IMR-90 (cell line): ENCODE measurements around the gene SMIM24. TPM values are rescaled to one million over a fixed set of nuclear protein-coding genes. Genes with fewer than 3 reads are reported as not detected.
A peak's percentile ranks its signal among the peaks of the same experiment; 100 is the strongest.

Experiments
- ATAC-seq: fragments of 200-7000 bp; cut with Tn5 transposase; 2 replicates; pipeline ENCODE4 v1.9.1; 2020; ENCODE audit warnings: low read depth, mild to moderate bottlenecking, moderate library complexity
- BruUV-seq: library from RNA; stranded (reverse); fragments of 400-500 nt; replicated peaks from 2 replicates; lab custom pipeline; 2021; lab: Mats Ljungman, UMichigan
- CTCF ChIA-PET: fragments of 300-600 bp; formaldehyde crosslinking; extraction: SDS; loops from one replicate; lab custom pipeline; 2021; ENCODE audit warnings: antibody characterized with exemption; lab: Yijun Ruan, JAX
- POLR2A ChIA-PET: fragments of 300-600 bp; sonication (Branson Sonifier 250); formaldehyde crosslinking; loops from one replicate; lab custom pipeline; 2022; ENCODE audit warnings: antibody characterized with exemption; ENCODE audit not compliant: unreplicated experiment; lab: Charles Lee
- DNase-seq: peaks from one replicate; pipeline ENCODE4 v3.0.0; 2013
- H2AFZ ChIP-seq: replicated peaks from 2 replicates; pipeline ENCODE3; 2013; ENCODE audit warnings: low read length, mild to moderate bottlenecking; ENCODE audit not compliant: poor library complexity
- H2AK5ac ChIP-seq: 2 replicates; pipeline ENCODE4 v1.6.1; 2013; ENCODE audit warnings: low read depth, low read length, inconsistent platforms
- H2AK9ac ChIP-seq: replicated peaks from 2 replicates; pipeline ENCODE3; 2013; ENCODE audit warnings: mild to moderate bottlenecking, low read depth, low read length, moderate library complexity; ENCODE audit not compliant: poor library complexity
- H2BK120ac ChIP-seq: 2 replicates; pipeline ENCODE4 v1.6.1; 2013; ENCODE audit warnings: low read depth, low read length, inconsistent platforms
- H2BK15ac ChIP-seq: 3 replicates; pipeline ENCODE4 v1.6.1; 2013; ENCODE audit warnings: low read depth, low read length, inconsistent platforms
- H2BK20ac ChIP-seq: 2 replicates; pipeline ENCODE4 v1.6.1; 2013; ENCODE audit warnings: low read depth, mild to moderate bottlenecking, inconsistent platforms, low read length, moderate library complexity
- H2BK5ac ChIP-seq: 2 replicates; pipeline ENCODE4 v1.6.1; 2013; ENCODE audit warnings: mild to moderate bottlenecking, low read depth, low read length, inconsistent platforms; ENCODE audit not compliant: poor library complexity, severe bottlenecking
- H3K14ac ChIP-seq: replicated peaks from 2 replicates; pipeline ENCODE4 v1.6.1; 2013; ENCODE audit warnings: low read depth, low read length, inconsistent platforms
- H3K18ac ChIP-seq: 2 replicates; pipeline ENCODE4 v1.6.1; 2013; ENCODE audit warnings: low read depth, low read length, control low read depth
- H3K23ac ChIP-seq: 2 replicates; pipeline ENCODE4 v1.6.1; 2013; ENCODE audit warnings: low read depth, low read length, inconsistent platforms
- H3K27ac ChIP-seq: 2 replicates; pipeline ENCODE4 v1.5.1; 2013; ENCODE audit warnings: mild to moderate bottlenecking, control low read depth, low read length; ENCODE audit not compliant: insufficient read depth
- H3K27me3 ChIP-seq: 2 replicates; pipeline ENCODE4 v1.6.1; 2013; ENCODE audit warnings: low read length; ENCODE audit not compliant: control insufficient read depth, insufficient read depth
- H3K36me3 ChIP-seq: 2 replicates; pipeline ENCODE4 v1.6.1; 2013; ENCODE audit warnings: low read length, mixed read lengths; ENCODE audit not compliant: control insufficient read depth, insufficient read depth
- H3K4ac ChIP-seq: 2 replicates; pipeline ENCODE4 v1.6.1; 2013; ENCODE audit warnings: low read depth, low read length, inconsistent platforms
- H3K4me1 ChIP-seq: 2 replicates; pipeline ENCODE4 v1.6.1; 2013; ENCODE audit warnings: low read length, mixed read lengths; ENCODE audit not compliant: control insufficient read depth, insufficient read depth
- H3K4me2 ChIP-seq: 2 replicates; pipeline ENCODE4 v1.6.1; 2013; ENCODE audit warnings: low read depth, mild to moderate bottlenecking, control low read depth, low read length, moderate library complexity
- H3K4me3 ChIP-seq: 2 replicates; pipeline ENCODE4 v1.5.1; 2013; ENCODE audit warnings: low read depth, mild to moderate bottlenecking, control low read depth, low read length, moderate library complexity; ENCODE audit not compliant: insufficient read depth
- H3K56ac ChIP-seq: 2 replicates; pipeline ENCODE4 v1.6.1; 2013; ENCODE audit warnings: low read length, inconsistent platforms; ENCODE audit not compliant: insufficient read depth; ENCODE audit errors: extremely low read depth
- H3K79me1 ChIP-seq, 2 experiments: 2 replicates each; pipeline ENCODE4 v1.6.1; 2013; ENCODE audit warnings: low read length in 2 of 2, inconsistent platforms in 1 of 2, low read depth in 1 of 2
- H3K9ac ChIP-seq: 2 replicates; pipeline ENCODE4 v1.6.1; 2013; ENCODE audit warnings: low read depth, low read length, control low read depth
- H3K9me1 ChIP-seq: 2 replicates; pipeline ENCODE4 v1.6.1; 2013; ENCODE audit warnings: low read length, inconsistent platforms; ENCODE audit not compliant: insufficient read depth
- H3K9me3 ChIP-seq: 2 replicates; pipeline ENCODE4 v1.6.1; 2013; ENCODE audit warnings: low read length; ENCODE audit not compliant: control insufficient read depth, insufficient read depth
- H4K20me1 ChIP-seq: 2 replicates; pipeline ENCODE4 v1.6.1; 2013; ENCODE audit warnings: low read length, inconsistent platforms; ENCODE audit not compliant: insufficient read depth
- H4K5ac ChIP-seq: 2 replicates; pipeline ENCODE4 v1.6.1; 2013; ENCODE audit warnings: mild to moderate bottlenecking, low read depth, low read length, control low read depth
- H4K8ac ChIP-seq, 2 experiments: 2 replicates each; pipeline ENCODE4 v1.6.1; 2013; ENCODE audit warnings: low read depth in 2 of 2, low read length in 2 of 2, control low read depth in 1 of 2, inconsistent platforms in 1 of 2
- H4K91ac ChIP-seq: 2 replicates; pipeline ENCODE4 v1.6.1; 2013; ENCODE audit warnings: low read depth, low read length, inconsistent platforms; ENCODE audit not compliant: insufficient read depth
- CEBPB ChIP-seq: IDR thresholded peaks from 2 replicates; pipeline ENCODE4 v1.6.1; 2012; ENCODE audit warnings: low read depth, low read length, improper control_type of control experiment
- CHD1 ChIP-seq: IDR thresholded peaks from 2 replicates; pipeline ENCODE4 v1.6.1; 2012; ENCODE audit warnings: low read depth, low read length, improper control_type of control experiment
- FOS ChIP-seq: fragments of 150-350 bp; IDR thresholded peaks from 2 replicates; pipeline ENCODE4 v1.6.1; 2016; ENCODE audit warnings: low read depth, low read length
- MAZ ChIP-seq: IDR thresholded peaks from 2 replicates; pipeline ENCODE4 v1.6.1; 2012; ENCODE audit warnings: low read depth, mild to moderate bottlenecking, low read length, improper control_type of control experiment, moderate library complexity, borderline replicate concordance
- MXI1 ChIP-seq: IDR thresholded peaks from 2 replicates; pipeline ENCODE4 v1.6.1; 2012; ENCODE audit warnings: low read depth, mild to moderate bottlenecking, low read length, moderate library complexity, borderline replicate concordance
- NFE2L2 ChIP-seq: fragments of 150-350 bp; IDR thresholded peaks from 2 replicates; pipeline ENCODE4 v1.6.1; 2016; ENCODE audit warnings: low read depth, mild to moderate bottlenecking, low read length
- POLR2A ChIP-seq: IDR thresholded peaks from 2 replicates; pipeline ENCODE4 v1.6.1; 2012; ENCODE audit warnings: mild to moderate bottlenecking, low read depth, low read length
- RAD21 ChIP-seq: IDR thresholded peaks from 2 replicates; pipeline ENCODE4 v1.6.1; 2012; ENCODE audit warnings: low read length, improper control_type of control experiment
- RFX5 ChIP-seq: IDR thresholded peaks from 2 replicates; pipeline ENCODE4 v1.8.0; 2012; ENCODE audit warnings: low read depth, mild to moderate bottlenecking, low read length, moderate library complexity
- WGBS, 2 experiments: methylation state at CpG; one replicate each; pipeline versions ENCODE4 v1.1.5 to v1.1.7; 2013; ENCODE audit warnings: missing lambda C conversion rate in 2 of 2; ENCODE audit not compliant: insufficient read length in 1 of 2; ENCODE audit errors: extremely low coverage in 2 of 2; 5-methylcytosine and 5-hydroxymethylcytosine counted together
- dilution Hi-C: fragments of 300-500 bp; cut with HindIII; formaldehyde crosslinking; loops from one replicate; pipeline ENCODE4 v1.14.3; 2018; ENCODE audit warnings: low sequenced_read_pairs; ENCODE audit not compliant: unreplicated experiment
- in situ Hi-C: fragments of 300-500 bp; cut with MboI; formaldehyde crosslinking; loops from 3 replicates; pipeline ENCODE4 v1.14.3; 2019; ENCODE audit warnings: low sequenced_read_pairs, inconsistent platforms, mixed read lengths
- intact Hi-C: fragments of 100-400 bp; cut with micrococcal nuclease; formaldehyde crosslinking; loops from 2 replicates; pipeline ENCODE4 v1.10.0; 2022
- polyA plus RNA-seq, 3 experiments: library from polyadenylated mRNA; depleted of rRNA; stranded (reverse); fragments of >200 nt; gene quantifications; 2 replicates each; pipeline ENCODE4 v1.2.3, GENCODE V29; 2012; ENCODE audit warnings: low replicate concordance in 1 of 3
- total RNA-seq: library from RNA; depleted of rRNA; stranded (reverse); fragments of >200 nt; gene quantifications from 2 replicates; pipeline ENCODE4 v1.2.3, GENCODE V29; 2012
- TF ChIP-seq, protein P1 (sequence below): fragments of 150-350 bp; IDR thresholded peaks from 2 replicates; pipeline ENCODE4 v1.6.1; 2017; ENCODE audit warnings: mild to moderate bottlenecking, antibody characterized with exemption, low read length, low read depth
- TF ChIP-seq, protein P2 (sequence below): fragments of 150-350 bp; IDR thresholded peaks from 2 replicates; pipeline ENCODE4 v1.6.1; 2016; ENCODE audit warnings: low read depth, mild to moderate bottlenecking, low read length, moderate library complexity, borderline replicate concordance

SMIM24 gene
- total and polyA plus RNA-seq, 2 of the 4 experiments (the other 2 are of a cell fraction): not detected

DNA sequence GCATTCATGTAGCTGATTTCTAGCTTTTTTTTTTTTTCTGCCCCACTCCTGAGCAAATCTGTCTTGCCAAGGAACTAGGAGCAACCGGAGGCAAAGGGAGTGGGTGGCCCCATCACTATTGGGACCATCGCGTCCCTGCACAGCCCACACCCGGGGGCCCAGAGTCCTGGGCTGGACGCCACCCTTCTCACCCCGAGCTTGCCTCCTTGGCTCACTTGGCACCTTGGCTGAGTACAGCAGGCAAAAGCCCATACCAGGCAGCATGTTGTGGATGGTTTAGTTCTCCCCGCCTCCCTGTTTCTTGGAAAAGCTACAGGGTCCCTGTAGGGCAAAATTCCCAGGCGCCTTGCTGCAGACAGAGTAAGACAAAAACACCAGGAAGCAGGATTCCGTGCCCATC is 13.7 kb downstream of the SMIM24 start:
- no peaks in the 10 kb centered on the region for H3K27me3 ChIP-seq
- TF ChIP-seq RAD21 (no peak), RFX5 (no peak), MXI1 (no peak), POLR2A (no peak), CHD1 (no peak), NFE2L2 (no peak), MAZ (no peak), FOS (no peak), CEBPB (no peak)
- TF ChIP-seq, protein P1, sequence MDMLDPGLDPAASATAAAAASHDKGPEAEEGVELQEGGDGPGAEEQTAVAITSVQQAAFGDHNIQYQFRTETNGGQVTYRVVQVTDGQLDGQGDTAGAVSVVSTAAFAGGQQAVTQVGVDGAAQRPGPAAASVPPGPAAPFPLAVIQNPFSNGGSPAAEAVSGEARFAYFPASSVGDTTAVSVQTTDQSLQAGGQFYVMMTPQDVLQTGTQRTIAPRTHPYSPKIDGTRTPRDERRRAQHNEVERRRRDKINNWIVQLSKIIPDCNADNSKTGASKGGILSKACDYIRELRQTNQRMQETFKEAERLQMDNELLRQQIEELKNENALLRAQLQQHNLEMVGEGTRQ: no peak
- TF ChIP-seq, protein P2, sequence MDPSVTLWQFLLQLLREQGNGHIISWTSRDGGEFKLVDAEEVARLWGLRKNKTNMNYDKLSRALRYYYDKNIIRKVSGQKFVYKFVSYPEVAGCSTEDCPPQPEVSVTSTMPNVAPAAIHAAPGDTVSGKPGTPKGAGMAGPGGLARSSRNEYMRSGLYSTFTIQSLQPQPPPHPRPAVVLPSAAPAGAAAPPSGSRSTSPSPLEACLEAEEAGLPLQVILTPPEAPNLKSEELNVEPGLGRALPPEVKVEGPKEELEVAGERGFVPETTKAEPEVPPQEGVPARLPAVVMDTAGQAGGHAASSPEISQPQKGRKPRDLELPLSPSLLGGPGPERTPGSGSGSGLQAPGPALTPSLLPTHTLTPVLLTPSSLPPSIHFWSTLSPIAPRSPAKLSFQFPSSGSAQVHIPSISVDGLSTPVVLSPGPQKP: no peak
- no peak overlapping the region for H2BK120ac ChIP-seq
- H4K5ac ChIP-seq: no peak overlapping the region
- H3K9me3 ChIP-seq: no peaks in the 10 kb centered on the region
- no peak overlapping the region for H3K4ac ChIP-seq
- no peak overlapping the region for H3K27ac ChIP-seq
- peaks cover 17% of the 10 kb centered on the region for H4K20me1 ChIP-seq
- TSS peak; percentile 32 for BruUV-seq
- no peak overlapping the region for H2BK15ac ChIP-seq
- no peaks in the 10 kb centered on the region for H3K9me1 ChIP-seq
- H3K23ac ChIP-seq: no peak overlapping the region
- H3K4me1 ChIP-seq: no peaks in the 10 kb centered on the region
- CTCF ChIA-PET: interaction anchor here (0.6 kb wide), 1 partner anchor 511 kb away, joined by 3 read pairs; no protein-coding TSS in a partner anchor
- dilution Hi-C loops: no loop called here
- intact Hi-C loops: no loop called here
- no peak overlapping the region for H4K8ac ChIP-seq
- no peak overlapping the region for H4K91ac ChIP-seq
- H3K14ac ChIP-seq: no peak overlapping the region
- H3K79me1 ChIP-seq: peaks cover 4 to 30% of the 10 kb centered on the region in 2 experiments; a peak in 3 of 4 replicates
- in situ Hi-C loops: no loop called here
- H3K36me3 ChIP-seq: peaks cover 18% of the 10 kb centered on the region
- no peak for DNase-seq
- peak overlapping the region; percentile 43 for H2AFZ ChIP-seq
- no peak for ATAC-seq
- H3K4me2 ChIP-seq: no peak overlapping the region
- peak overlapping the region; percentile 37 for H2AK9ac ChIP-seq
- no peak overlapping the region for H3K18ac ChIP-seq
- no peak overlapping the region for H2BK5ac ChIP-seq
- no peak overlapping the region; the same call in 1 of the 2 replicates for H2AK5ac ChIP-seq
- POLR2A ChIA-PET: no interaction called here
- no peak overlapping the region for H3K4me3 ChIP-seq
- H3K9ac ChIP-seq: no peak overlapping the region
- WGBS, 2 experiments: 75% methylated on average over 3 of the region's 9 CpGs; no CpG with 5 or more reads in 1 of the 2 experiments
- H3K56ac ChIP-seq: no peak overlapping the region
- no peak overlapping the region for H2BK20ac ChIP-seq
